Epithelial cell of esophagus (primary cell): ENCODE measurements around the gene NAB2.

Experiments
- DNase-seq: peaks from one replicate; pipeline ENCODE4 v3.0.0; 2010; ENCODE audit warnings: low read depth
- H3K4me3 ChIP-seq: 2 replicates; pipeline ENCODE4 v1.5.1; 2011; ENCODE audit warnings: mild to moderate bottlenecking, low read length, control low read depth
- CTCF ChIP-seq: IDR thresholded peaks from 2 replicates; pipeline ENCODE4 v1.5.1; 2011; ENCODE audit warnings: low read depth, mild to moderate bottlenecking, low read length, control low read depth, inconsistent platforms; ENCODE audit not compliant: insufficient read depth; ENCODE audit errors: missing control alignments

NAB2 gene

GRCh38 chr12:57138526-57139272 is 49.8 kb downstream of the NAB2 start:
- no peak overlapping the region for H3K4me3 ChIP-seq
- DNase-seq = no peak
- no peak for TF ChIP-seq CTCF

GRCh38 chr12:57139796-57140649 is 51.1 kb downstream of the NAB2 start:
- DNase-seq = no peak
- no peak overlapping the region for H3K4me3 ChIP-seq
- TF ChIP-seq CTCF = no peak

GRCh38 chr12:57141249-57141648 is 52.3 kb downstream of the NAB2 start:
- no peak overlapping the region for H3K4me3 ChIP-seq
- no peak for TF ChIP-seq CTCF
- no peak for DNase-seq

GRCh38 chr12:57142121-57142520 is 53.2 kb downstream of the NAB2 start:
- DNase-seq = no peak
- no peak overlapping the region for H3K4me3 ChIP-seq
- TF ChIP-seq CTCF = no peak

GRCh38 chr12:57142727-57143126 is 53.8 kb downstream of the NAB2 start:
- DNase-seq = no peak
- no peak overlapping the region for H3K4me3 ChIP-seq
- no peak for TF ChIP-seq CTCF

GRCh38 chr12:57143454-57143853 is 54.5 kb downstream of the NAB2 start:
- no peak for TF ChIP-seq CTCF
- no peak for DNase-seq
- no peak overlapping the region for H3K4me3 ChIP-seq
